GM19193 (cell line): ENCODE data around the gene PRM2.

ENCODE experiments used
- POLR2A ChIP-seq: IDR thresholded peaks from 4 replicates; pipeline ENCODE4 v1.6.1; 2011; ENCODE audit not compliant: insufficient read depth, insufficient read length; ENCODE audit errors: extremely low read depth

Gene PRM2

GRCh38 chr16:11264155-11264832, 12.0 kb downstream of the PRM2 start:
- TF ChIP-seq POLR2A, result no peak

- TF ChIP-seq POLR2A, result no peak
Measured at GRCh38 chr16:11263737-11264136, 12.5 kb downstream of the PRM2 start.

- no peak for TF ChIP-seq POLR2A
Measured at GRCh38 chr16:11262915-11263314, 13.4 kb downstream of the PRM2 start.

GRCh38 chr16:11260596-11260966, 15.7 kb downstream of the PRM2 start:
- TF ChIP-seq POLR2A, result no peak

GRCh38 chr16:11259655-11260595, 16.4 kb downstream of the PRM2 start:
- TF ChIP-seq POLR2A, result no peak

GRCh38 chr16:11258553-11259492, 17.5 kb downstream of the PRM2 start:
- TF ChIP-seq POLR2A, result no peak

GRCh38 chr16:11257131-11257938, 18.9 kb downstream of the PRM2 start:
- TF ChIP-seq POLR2A, result no peak

GRCh38 chr16:11256661-11257130, 19.6 kb downstream of the PRM2 start:
- no peak for TF ChIP-seq POLR2A

GRCh38 chr16:11255737-11256660, 20.3 kb downstream of the PRM2 start, which contains the start of gene SOCS1:
Gene SOCS1 (minus strand): TSS chr16:11256204. CDS start chr16:11255478, 726 bp downstream.
- peak; percentile 99 for TF ChIP-seq POLR2A

GRCh38 chr16:11254913-11255736, 21.2 kb downstream of the PRM2 start:
- TF ChIP-seq POLR2A, result no peak

- TF ChIP-seq POLR2A, result no peak
Measured at GRCh38 chr16:11253995-11254912, 22.0 kb downstream of the PRM2 start.
